VCaP (cell line): ENCODE measurements around the gene ATXN7.

ENCODE experiments used
- H3K27ac ChIP-seq: fragments of 450-650 bp; 2 replicates; pipeline ENCODE4 v1.5.1; 2017
- CTCF ChIP-seq: fragments of 450-650 bp; conservative IDR thresholded peaks from 2 replicates; pipeline ENCODE4 v1.5.1; 2017; ENCODE audit warnings: mild to moderate bottlenecking, moderate library complexity

The ATXN7 gene

GRCh38 chr3:64008017-64008416, 144.3 kb downstream of the ATXN7 start:
- no peak overlapping the region for H3K27ac ChIP-seq
- no peak for TF ChIP-seq CTCF

DNA sequence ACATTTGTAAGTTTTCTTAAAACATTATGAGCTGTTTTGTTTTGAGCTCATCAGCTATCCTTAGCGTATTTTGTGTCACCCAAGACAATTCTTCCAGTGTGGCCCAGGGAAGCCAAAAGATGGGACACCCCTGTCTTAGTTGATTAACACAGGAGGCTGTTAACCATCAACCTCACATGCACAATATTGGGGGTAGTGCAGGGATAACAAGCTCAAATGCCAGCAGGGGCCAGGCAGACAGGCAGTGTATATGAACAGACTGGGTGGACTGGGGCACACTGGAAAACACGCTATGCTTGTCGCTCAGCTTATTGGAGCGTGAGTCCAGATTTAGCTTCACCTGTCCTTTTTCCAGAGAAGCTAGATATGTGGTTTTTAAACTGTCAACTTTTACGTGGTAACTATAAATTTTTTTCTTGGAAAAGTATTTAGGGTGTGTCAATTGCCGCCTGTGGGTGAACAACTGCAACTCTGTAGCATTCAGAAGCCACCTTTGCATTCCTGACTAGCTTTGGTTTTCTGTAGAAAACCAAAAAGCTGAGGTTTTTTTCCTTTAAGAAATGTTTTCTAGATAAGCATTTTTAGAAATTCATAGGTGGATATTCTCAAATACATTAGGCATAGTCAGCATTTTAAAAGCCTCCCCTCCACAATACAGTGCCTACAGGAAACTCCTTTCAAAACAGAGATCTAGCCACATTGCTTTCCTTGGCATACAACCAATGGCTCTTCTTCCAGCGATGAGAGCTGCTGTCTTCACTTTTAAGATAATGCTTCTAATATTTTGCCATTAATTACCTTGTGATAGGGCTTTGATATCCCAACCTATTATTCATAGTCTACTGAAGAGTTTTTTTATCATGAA, 145.1 kb downstream of the ATXN7 start:
- no peak overlapping the region for H3K27ac ChIP-seq
- TF ChIP-seq CTCF: no peak

- TF ChIP-seq CTCF: no peak
- no peak overlapping the region for H3K27ac ChIP-seq
These were observed 145.9 kb downstream of the ATXN7 start for GRCh38 chr3:64009528-64009927.

DNA sequence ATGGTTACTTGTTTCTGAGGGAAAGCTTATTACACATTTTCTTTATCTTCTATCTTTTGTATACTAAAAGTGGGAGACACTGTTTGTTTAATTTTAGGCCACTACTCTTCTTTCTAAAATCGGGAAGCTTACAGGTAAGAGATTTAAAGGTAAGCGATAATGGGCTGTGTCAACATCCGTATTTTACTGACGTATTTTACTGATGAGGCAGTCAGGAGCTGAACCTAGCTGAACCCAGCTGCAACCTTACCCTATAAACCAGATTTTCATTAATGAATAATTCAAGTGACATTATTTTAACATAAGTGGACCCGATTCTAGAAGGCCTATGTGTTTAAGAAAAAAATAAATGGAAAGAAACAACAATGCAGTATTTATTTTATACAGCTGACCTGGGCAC, 146.5 kb downstream of the ATXN7 start:
- H3K27ac ChIP-seq: no peak overlapping the region
- no peak for TF ChIP-seq CTCF

DNA sequence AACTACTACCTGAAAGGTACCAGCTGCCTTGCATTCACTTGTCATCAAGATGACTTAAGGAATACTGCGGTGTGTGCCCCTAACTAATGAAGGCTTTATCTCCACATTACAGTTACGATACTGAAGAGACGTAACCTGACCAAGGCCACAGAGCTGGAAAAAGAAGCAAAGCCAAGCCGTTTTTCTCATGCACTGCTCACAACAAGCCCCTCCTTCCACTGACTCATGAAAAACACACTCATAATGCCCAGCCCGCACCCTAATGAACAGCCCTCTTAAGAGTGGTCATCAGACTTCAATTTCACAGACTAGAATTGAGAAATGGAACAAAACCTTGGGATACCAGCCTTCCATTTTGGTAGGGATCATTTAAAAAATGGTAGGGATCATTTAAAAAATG, 148.0 kb downstream of the ATXN7 start:
- TF ChIP-seq CTCF: no peak
- no peak overlapping the region for H3K27ac ChIP-seq

DNA sequence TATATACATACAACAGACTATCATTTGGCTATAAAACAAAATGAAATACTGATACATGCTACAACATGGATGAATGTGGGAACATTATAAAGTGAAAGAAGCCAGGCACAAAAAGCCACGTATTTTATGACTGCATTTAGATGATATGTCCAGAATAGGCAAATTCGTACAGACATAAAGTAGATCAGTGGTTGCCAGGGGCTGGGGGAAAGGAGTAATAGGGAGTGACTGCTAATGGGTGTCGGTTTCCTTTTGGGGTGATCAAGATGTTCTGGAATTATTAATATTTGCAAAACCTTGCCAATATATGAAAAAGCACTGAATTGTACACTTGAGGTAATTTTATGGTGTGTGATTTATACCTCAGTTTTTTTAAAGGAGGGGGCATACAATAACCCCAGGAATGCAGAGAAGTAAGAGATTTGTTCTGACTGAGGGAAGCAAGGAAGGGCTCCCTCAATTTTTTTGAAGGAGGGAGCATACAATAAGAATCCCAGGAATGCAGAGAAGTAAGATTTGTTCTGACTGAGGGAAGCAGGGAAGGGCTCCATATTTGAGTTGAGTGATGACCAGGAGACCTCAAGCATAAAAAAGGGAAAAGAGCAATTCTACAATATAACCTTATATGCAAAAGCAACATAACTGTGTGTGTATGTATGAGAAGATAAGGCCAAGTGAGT, 153.4 kb downstream of the ATXN7 start:
- no peak for TF ChIP-seq CTCF
- H3K27ac ChIP-seq: no peak overlapping the region

DNA sequence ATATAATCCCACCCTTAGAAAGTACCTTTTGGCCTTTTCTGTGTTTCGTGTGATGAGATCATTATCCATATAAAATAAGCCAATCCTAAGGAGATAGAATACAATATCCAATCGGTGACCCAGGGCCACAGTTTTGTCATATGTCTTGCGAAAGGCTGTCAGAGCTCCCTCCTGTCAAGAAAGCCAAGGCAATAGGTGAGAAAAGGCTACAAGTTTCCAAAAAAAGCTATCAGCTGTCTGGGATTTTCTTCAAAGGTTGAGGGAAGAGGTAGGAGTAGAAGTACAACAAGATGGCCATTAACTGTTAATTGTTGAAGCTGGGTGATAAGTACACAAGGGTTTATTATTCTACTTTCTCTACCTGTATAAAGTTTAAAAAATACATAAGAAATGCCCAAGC, 155.6 kb downstream of the ATXN7 start:
- no peak overlapping the region for H3K27ac ChIP-seq
- TF ChIP-seq CTCF: no peak
